Rectal smooth muscle tissue (tissue), 1 donor: Measurements from ENCODE around the gene TP53RK.

Source experiments
- H3K27ac ChIP-seq: one replicate; pipeline ENCODE4 v1.7.0; 2013; ENCODE audit warnings: low read depth, low read length, inconsistent platforms
- H3K27me3 ChIP-seq: one replicate; pipeline ENCODE4 v1.7.0; 2013; ENCODE audit warnings: low read length; ENCODE audit not compliant: control insufficient read depth, insufficient read depth
- H3K36me3 ChIP-seq: one replicate; pipeline ENCODE4 v1.7.0; 2013; ENCODE audit warnings: low read length; ENCODE audit not compliant: control insufficient read depth, insufficient read depth
- H3K4me1 ChIP-seq: one replicate; pipeline ENCODE4 v1.7.0; 2013; ENCODE audit warnings: low read length; ENCODE audit not compliant: control insufficient read depth, insufficient read depth
- H3K4me3 ChIP-seq: one replicate; pipeline ENCODE4 v1.7.0; 2013; ENCODE audit warnings: low read length
- H3K9ac ChIP-seq: one replicate; pipeline ENCODE4 v1.7.0; 2013; ENCODE audit warnings: low read length

Gene TP53RK

GRCh38 chr20:46674253-46675083 is 14.8 kb downstream of the TP53RK start:
- H3K4me3 ChIP-seq = no peak overlapping the region
- no peak overlapping the region for H3K9ac ChIP-seq
- no peak overlapping the region for H3K27ac ChIP-seq
- H3K36me3 ChIP-seq = no peaks in the 10 kb centered on the region
- H3K27me3 ChIP-seq = no peaks in the 10 kb centered on the region
- no peaks in the 10 kb centered on the region for H3K4me1 ChIP-seq

DNA sequence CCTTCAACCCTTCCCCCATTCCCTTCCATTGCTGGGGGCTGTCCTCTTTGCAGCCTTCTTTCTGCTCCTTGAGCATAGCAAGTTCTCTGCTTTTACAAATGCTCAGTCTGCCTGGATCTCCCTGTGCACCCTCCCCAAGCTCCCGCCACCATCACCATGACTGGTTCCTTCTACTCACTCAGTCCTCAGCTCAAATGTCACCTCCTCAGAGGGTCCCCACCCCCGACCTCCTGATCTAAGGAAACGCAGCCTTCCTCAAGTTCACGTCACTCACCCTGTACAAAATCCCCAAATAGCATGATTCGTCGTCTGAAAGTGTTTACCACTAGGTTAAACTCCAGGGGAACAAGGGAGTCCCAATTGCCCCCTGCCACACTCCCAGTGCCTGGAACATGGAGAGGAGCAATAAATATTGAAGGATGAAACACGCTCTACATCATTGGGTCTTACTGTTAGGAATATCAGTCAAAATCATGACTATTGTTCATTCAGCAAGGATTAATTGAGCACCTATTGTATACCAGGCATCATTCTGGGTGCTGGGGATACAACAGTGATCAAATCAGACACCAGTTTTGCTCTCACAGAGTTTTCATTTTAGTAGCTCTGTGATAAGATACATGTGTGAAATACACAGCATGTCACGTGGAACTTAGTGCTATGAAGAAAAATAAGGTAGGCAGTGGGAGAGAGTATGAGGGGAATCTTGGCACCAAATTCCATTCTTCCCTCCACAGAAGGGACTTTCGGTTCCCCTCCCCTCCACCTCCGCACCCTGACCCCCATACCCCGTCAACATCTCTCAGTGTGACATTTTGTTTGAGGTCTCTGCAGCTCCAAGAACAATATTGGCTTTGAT is 15.6 kb downstream of the TP53RK start:
- H3K4me1 ChIP-seq = no peaks in the 10 kb centered on the region
- no peak overlapping the region for H3K9ac ChIP-seq
- no peaks in the 10 kb centered on the region for H3K27me3 ChIP-seq
- H3K4me3 ChIP-seq = no peak overlapping the region
- no peak overlapping the region for H3K27ac ChIP-seq
- H3K36me3 ChIP-seq = no peaks in the 10 kb centered on the region

- no peaks in the 10 kb centered on the region for H3K4me1 ChIP-seq
- H3K4me3 ChIP-seq = no peak overlapping the region
- no peak overlapping the region for H3K9ac ChIP-seq
- no peaks in the 10 kb centered on the region for H3K36me3 ChIP-seq
- H3K27me3 ChIP-seq = no peaks in the 10 kb centered on the region
- no peak overlapping the region for H3K27ac ChIP-seq
Measured at GRCh38 chr20:46672543-46673148, 16.6 kb downstream of the TP53RK start.

- no peaks in the 10 kb centered on the region for H3K36me3 ChIP-seq
- H3K4me3 ChIP-seq = no peak overlapping the region
- no peak overlapping the region for H3K9ac ChIP-seq
- no peaks in the 10 kb centered on the region for H3K4me1 ChIP-seq
- no peaks in the 10 kb centered on the region for H3K27me3 ChIP-seq
- H3K27ac ChIP-seq = no peak overlapping the region
Measured at GRCh38 chr20:46671866-46672542, 17.2 kb downstream of the TP53RK start.

DNA sequence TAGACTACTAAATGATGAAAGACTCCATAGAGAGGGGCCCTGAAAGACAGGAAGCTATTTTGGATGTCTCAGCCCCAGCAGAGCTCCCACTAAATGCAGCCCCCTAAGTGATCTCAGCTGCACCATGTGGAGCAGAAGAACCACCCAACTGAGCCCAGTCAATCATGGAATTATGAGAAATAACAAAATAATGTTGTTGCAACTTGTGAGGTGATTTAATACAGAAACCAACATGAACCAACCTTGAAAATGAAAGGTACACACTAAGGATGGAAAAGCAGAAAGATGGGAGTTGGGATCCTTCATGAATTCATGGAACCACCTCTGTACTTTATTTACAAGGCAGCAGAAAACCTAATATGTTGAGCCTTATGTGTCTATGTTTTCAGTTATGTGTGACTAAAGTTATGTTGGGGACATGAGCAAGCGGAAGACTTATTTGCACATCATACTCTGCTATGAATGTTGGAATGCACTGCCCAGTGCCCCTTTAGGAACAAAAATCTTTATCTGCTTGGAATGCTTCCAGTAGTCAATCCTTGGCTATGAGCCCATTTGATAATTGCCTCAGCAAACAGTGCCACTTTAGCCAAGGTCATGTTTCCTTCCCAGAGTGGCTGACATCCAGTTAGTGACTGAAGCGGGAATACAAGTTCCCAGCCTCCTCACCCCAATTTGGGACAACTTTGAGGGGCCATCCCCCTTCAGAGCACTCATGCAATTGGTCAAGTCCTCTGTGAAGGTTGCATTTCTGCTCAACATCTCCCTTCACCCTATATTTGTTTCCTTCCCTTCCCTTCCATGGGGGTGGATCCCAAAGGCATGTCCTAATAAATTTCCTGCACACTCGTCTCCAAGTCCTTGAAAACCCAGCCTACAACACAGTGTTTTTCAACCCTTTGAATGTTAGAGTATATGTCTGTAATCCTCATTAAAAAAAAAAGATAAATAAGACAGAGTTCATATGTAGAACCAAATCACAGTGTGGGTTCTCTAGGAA is 18.4 kb downstream of the TP53RK start:
- no peaks in the 10 kb centered on the region for H3K36me3 ChIP-seq
- H3K4me3 ChIP-seq = no peak overlapping the region
- H3K9ac ChIP-seq = no peak overlapping the region
- H3K4me1 ChIP-seq = no peaks in the 10 kb centered on the region
- no peak overlapping the region for H3K27ac ChIP-seq
- H3K27me3 ChIP-seq = no peaks in the 10 kb centered on the region

- Histone ChIP-seq H3K9ac (no peak overlapping the region), H3K4me1 (no peaks in the 10 kb centered on the region), H3K4me3 (no peak overlapping the region), H3K27me3 (no peaks in the 10 kb centered on the region), H3K27ac (no peak overlapping the region), H3K36me3 (no peaks in the 10 kb centered on the region)
Measured at GRCh38 chr20:46670228-46670584, 19.0 kb downstream of the TP53RK start.

DNA sequence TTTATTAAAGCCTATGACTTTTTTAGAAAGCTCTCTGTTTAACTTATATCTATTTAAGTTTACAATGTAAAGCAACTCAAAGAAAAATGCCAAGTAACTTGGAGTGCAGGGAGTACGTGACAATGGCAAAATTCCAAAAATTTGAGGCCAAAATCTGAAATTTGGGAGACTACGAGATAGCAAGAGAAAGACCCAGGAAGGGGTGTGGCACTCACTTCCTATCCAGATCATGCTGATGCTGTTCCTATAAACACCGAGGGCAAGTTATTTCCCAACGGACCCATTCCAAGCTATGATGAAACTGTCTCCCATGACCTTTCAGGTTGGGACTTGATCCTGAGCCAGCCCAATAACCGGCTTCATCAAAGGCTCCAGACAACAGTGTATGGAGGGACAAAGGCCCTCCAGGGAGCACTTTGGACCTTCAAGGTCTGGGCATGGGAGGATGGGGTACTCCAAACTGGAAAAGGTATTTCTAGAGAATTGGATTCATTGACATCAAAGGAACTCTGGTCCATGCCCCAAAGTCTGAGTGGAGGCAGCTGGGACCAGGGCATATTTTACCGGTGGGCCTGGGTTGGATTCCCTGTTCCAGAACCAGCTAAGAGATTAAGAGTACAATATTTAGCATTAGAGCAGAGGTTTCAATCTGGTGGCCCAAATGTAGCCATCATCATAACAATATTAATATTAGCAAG is 22.3 kb downstream of the TP53RK start:
- H3K36me3 ChIP-seq = no peaks in the 10 kb centered on the region
- no peaks in the 10 kb centered on the region for H3K27me3 ChIP-seq
- no peak overlapping the region for H3K27ac ChIP-seq
- no peaks in the 10 kb centered on the region for H3K4me1 ChIP-seq
- H3K9ac ChIP-seq = no peak overlapping the region
- H3K4me3 ChIP-seq = no peak overlapping the region

DNA sequence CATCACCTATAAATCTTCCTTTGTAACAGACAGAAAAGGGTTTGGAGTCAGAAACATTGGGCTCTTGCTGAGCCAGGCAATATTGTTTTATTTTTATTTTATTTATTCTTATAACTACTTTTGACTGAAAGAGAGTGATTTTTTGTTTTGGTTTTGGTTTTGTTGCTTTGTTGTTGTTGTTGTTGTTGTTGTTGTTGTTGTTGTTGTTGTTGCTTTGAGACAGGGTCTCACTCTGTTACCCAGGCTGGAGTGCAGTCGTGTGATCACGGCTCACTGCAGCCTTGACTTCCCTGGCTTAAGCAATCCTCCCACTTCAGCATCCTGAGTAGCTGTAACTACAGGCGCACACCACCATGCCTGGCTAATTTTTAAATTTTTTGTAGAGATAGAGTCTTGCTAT is 22.9 kb downstream of the TP53RK start:
- H3K27me3 ChIP-seq = no peaks in the 10 kb centered on the region
- no peak overlapping the region for H3K4me3 ChIP-seq
- H3K27ac ChIP-seq = no peak overlapping the region
- no peaks in the 10 kb centered on the region for H3K36me3 ChIP-seq
- no peak overlapping the region for H3K9ac ChIP-seq
- no peaks in the 10 kb centered on the region for H3K4me1 ChIP-seq

DNA sequence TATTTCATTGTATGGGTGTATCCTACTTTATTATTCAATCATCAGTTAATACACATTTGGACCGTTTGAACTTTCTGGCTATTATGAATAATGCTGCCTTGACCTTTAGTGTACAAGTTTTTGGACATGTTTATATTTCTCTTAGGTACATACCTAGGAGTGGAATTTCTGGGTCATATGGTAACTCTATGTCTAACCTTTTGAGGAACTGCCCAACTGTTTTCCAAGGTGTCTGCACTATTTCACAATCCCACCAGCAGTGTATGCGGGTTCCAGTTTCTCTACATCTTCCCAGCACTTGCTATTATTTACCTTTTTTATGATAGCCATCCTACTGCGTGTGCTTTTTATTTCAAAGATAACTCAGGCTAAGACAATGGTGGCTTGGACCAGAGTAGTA is 23.6 kb downstream of the TP53RK start:
- H3K27me3 ChIP-seq = no peaks in the 10 kb centered on the region
- no peaks in the 10 kb centered on the region for H3K36me3 ChIP-seq
- no peak overlapping the region for H3K27ac ChIP-seq
- no peaks in the 10 kb centered on the region for H3K4me1 ChIP-seq
- H3K4me3 ChIP-seq = no peak overlapping the region
- no peak overlapping the region for H3K9ac ChIP-seq

GRCh38 chr20:46663531-46663930 is 25.7 kb downstream of the TP53RK start:
- Histone ChIP-seq H3K4me3 (no peak overlapping the region), H3K4me1 (no peaks in the 10 kb centered on the region), H3K36me3 (no peaks in the 10 kb centered on the region), H3K9ac (no peak overlapping the region), H3K27ac (no peak overlapping the region), H3K27me3 (no peaks in the 10 kb centered on the region)

- Histone ChIP-seq H3K4me3 (no peak overlapping the region), H3K9ac (no peak overlapping the region), H3K4me1 (no peaks in the 10 kb centered on the region), H3K27me3 (no peaks in the 10 kb centered on the region), H3K27ac (no peak overlapping the region), H3K36me3 (no peaks in the 10 kb centered on the region)
Measured at GRCh38 chr20:46661659-46662058, 27.6 kb downstream of the TP53RK start.
